Fibroblast of skin of right quadriceps (primary cell): ENCODE measurements around the gene AMFR.
"Not testable (repeated sequence)": the region's sequence is repeated elsewhere in the genome, so short reads cannot be mapped to it uniquely, and the experiment has no call there.

ENCODE experiments used
- DNase-seq: peaks from one replicate; pipeline ENCODE4 v3.0.0-alpha.2; 2013

The AMFR gene

DNA sequence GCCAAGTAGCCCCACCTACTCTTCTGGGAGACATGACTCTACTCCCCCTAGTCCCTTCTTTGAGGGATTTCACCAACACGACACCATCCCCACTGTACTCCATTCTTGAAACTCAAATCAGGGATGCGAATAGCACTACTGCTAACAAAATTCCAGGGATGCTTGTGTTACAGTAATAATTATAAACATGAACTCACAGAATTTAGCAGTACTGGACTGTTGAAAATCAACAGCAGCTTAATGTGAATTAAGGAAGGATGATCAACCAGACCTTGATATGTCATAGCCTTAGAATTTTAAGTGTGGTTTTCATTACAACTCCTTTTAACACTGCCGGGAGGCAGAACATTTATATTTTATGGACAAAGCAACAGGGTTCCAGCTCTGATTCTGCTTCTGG, 37.9 kb downstream of the AMFR start:
- peak; percentile 75 for DNase-seq

DNA sequence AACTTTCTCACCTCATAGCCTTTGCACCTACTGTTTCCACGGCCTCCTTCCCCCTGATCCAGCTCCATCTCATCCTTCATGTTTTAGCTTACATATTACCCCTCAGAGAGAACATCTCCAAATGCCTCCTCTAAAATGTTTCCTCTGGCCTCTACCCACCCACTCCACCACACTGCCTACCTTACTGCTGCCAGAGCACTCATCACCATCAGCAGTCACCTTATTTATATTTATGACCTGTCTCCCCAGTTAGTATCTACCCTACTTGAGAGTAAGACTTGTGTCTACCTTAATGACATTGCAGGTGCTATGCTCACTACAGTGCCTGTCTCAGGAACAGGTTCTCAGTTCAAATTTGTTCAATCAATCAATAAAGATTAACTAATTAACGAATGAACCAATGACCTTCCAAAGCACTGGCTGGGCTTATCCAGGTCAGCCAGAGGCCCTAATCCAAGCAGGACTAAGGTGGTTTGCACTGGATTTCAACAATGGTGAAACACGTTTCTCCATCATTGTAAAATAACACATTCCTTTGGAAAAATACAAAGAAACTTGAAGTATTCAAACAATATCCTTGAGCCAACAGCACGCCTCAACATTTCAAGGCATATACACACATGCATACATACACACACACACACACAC, 41.1 kb downstream of the AMFR start:
- no peak for DNase-seq

DNA sequence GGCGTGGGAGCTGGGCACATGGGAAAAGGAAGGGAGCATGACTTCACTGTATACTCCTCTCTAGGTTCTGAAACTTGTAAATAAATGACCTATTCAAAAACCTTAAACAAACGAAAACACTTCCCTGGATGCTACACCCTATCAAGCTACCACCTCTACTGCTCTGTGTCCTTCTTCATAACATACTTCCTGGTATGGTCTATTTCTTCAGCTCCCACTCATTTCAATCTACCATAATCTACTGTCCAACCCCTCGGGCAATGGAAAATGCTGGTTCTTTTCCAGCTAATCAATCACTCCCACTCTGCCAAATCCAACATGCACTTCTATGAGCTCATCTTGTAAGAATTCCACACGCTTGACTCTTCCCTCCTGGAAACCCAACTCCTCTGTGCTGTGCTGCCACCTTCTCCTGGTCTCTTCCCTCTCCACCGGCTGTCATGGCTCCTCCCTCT, 42.4 kb downstream of the AMFR start:
- peak; percentile 40 for DNase-seq

DNA sequence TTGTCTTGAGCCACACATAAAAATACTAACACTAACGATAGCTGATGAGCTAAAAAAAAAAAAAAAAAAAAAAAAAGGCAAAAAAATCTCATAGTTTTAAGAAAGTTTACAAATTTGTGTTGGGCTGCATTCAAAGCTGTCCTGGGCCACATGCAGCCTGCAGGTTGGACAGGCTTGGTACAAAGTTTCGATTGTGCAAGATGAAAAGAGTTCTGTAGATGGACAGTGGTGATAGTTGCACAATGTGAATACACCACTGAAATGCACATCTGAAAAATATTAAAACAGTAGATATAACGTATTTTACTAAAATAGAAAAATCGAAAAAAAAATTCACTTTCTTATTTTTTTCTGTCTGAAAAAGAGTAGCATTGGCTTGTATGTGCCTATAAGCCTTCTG, 42.9 kb downstream of the AMFR start:
- no peak for DNase-seq

DNA sequence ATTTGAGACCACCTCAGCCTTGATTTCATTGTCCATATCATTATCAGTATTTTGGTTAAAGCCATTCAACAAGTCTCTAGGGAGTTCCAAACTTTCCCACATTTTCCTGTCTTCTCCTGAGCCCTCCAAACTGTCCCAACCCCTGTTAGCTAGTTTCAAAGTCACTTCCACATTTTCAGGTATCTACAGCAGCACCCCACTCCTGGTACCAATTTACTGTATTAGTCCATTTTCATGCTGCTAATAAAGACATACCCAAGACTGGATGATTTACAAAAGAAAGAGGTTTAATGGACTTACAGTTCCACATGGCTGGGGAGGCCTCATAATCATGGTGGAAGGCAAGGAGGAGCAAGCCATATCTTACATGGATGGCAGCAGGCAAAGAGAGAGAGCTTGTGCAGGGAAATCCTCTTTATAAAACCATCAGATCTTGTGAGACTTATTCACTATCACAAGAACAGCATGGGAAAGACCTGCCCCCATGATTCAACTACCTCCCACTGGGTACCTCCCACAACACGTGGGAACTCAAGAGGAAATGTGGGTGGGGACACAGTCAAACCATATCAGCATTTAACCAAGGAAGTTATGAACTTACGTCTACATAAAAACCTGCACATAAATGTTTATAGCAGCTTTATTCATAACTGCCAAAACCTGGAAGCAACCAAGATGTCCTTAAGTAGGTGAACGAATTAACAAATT, 44.4 kb downstream of the AMFR start:
- DNase-seq: not testable (repeated sequence)

DNA sequence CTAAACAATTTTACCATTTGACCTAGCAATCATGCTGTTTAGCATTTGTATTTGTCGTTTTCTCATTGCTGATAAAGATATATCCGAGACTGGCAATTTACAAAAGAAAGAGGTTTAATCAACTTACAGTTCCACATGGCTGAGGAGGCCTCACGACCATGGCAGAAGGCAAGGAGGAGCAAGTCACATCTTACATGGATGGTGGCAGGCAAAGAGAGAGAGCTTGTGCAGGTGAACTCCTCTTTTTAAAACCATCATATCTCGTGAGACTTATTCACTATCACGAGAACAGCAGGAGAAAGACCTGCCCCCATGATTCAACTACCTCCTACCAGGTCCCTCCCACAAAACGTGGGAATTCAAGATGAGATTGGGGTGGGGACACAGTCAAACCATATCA, 46.3 kb downstream of the AMFR start:
- DNase-seq: not testable (repeated sequence)

DNA sequence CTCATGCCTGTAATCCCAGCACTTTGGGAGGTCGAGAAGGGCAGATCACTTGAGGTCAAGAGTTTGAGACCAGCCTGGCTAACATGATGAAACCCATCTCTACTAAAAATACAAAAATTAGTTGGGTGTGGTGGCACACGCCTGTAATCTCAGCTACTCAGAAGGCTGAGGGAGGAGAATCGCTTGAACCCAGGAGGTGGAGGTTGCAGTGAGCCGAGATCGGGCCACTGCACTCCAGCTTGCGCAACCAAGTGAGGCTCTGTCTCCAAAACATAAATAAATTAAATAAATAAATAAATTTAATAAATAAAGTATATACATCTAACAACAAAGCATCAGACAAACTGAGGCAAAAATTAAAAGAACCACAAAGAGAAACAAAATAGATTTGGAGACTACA, 49.6 kb downstream of the AMFR start:
- DNase-seq: not testable (repeated sequence)

DNA sequence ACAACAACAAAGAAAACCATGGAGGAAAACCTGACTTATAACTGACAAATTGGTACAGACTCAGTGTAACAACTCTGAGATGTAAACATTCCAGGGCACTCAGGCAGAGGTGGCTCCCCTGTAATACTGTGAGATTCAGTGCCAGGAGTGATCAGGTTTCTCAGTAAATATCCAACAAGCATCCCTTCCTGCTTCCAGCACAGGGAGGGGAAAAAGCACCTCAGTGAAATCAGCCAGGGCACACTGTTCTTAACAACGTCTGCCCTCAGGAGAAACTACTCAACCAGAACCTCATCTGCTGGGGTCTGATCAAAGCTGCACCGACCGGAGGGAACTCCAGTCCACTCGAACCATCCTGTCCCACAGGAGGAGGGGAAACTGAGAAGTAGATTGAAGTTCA, 52.3 kb downstream of the AMFR start:
- DNase-seq: no peak

DNA sequence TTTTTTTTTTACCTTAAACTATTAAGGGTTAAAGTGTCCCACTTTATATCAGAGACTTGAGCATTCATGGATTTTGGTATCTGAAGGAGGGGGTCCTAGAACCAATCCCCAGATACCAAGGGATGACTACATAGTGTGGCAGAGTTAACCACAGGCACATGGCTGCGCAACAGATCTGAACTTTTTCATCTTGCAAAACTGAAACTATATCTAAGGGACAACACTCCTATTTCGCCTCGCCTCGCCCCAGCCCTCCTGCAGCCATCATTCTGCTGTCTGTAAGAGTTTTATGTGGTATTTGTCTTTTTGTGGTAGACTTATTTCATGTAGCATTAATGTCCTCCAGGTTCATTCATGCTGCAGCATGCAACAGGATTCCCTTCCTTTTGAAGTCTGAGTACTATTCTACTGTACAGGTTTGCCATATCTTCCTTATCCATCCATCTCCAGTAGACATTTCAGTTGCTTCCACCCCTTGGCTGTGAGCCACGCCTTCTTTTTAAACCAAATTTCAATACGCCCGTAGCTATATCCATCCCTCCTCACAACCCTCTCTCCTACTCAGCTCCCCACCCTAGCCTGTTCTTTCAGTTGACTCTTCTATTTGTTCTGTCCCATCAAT, 53.2 kb downstream of the AMFR start:
- no peak for DNase-seq

DNA sequence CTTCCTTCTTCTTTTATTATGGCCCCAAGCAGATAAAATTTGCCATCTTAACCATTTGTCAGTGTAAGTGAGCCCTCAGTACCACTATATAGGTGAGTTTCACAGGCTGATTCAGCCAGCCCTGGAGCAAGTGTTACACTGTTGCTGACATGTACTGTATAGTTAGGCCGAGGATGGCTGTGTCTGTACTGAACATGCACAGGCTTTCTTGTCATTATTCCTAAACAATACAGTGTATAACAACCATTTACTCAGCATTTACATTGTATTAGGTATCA, 53.7 kb downstream of the AMFR start:
- no peak for DNase-seq

DNA sequence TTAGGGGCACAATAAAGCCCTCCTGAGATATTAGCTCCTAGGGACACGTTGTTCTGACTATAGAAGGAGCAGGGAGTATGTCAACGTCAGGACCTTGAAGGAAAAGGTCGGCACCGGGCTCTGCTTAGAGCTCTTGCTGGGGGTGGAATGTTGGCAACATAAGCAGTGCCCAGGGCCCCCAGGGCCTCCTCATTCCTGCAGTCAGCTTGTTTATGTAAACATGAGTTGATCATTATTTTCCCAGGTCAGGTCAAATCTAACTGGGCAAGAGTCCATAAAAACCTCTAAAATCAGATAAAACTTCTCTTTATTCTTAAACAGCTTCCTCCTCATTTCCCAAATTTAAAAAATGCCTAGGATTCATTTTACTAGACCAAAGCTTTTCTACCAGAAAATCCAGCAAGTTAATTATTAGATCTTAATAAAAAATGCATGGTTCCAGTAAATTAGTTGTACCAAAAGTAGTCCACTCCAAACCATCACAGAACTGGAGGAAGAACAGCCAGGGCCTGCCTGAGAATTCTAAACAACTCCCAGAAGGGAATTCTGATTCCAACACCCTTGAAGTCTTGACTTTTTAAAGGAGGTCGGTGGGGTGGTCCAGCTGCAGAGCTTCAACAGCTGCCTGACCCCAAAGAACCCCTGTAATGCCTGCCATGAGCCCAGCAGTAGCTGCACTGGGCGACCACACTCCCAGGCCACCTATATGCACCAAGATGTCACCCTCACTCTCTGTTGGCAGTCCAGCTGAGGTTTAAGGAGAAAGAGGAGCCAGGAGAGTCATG, 54.3 kb downstream of the AMFR start:
- DNase-seq: no peak

DNA sequence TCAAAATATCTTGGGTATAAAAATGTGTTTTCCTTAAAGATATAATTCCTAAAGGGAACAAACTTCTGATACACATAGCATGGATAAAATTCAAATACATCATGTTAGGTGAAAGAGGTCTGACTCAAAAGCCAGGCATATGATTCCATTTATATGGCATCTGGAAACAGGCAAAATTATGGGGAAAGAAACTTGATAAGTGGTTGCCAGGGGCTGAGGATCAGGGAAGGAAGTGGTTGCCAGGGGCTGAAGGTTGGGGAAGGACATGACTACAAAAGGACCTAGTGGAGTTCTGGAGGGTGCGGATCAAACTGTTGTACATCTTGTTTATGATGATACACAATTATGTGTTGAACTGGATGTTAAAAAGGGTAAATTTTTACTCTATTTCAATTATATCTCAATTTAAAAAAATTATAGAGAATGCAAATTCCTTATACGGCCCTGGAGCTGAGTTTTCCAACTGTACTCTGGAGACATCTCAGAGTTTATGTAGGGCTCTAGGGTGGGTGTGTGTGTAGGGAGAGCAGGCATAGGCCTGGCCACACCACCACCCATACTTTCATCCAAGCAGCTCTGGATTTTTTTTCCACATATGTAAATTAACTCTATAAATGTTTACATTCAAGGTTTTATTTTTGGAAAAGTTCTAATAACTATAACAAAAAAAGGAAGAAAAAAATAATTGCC, 55.0 kb downstream of the AMFR start:
- peak; percentile 37 for DNase-seq

DNA sequence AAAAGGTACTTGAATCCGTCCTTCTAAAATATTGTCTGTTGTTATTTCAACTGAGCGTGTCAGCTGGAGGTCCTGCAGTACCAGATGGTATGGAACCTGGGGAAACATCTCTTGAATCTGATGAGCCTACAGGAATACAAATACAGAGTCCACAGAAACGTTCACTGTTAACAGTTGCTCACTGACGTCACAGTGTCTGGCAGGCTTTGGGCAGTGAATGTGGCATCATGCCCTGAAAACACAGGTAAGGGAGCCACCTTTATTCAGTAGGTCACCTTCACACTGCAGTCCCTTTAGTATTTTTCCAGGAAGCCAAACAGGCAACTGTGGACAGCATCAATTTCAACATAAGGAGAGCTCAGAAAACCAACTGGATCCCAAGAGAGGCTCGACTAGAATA, 56.1 kb downstream of the AMFR start:
- DNase-seq: no peak

DNA sequence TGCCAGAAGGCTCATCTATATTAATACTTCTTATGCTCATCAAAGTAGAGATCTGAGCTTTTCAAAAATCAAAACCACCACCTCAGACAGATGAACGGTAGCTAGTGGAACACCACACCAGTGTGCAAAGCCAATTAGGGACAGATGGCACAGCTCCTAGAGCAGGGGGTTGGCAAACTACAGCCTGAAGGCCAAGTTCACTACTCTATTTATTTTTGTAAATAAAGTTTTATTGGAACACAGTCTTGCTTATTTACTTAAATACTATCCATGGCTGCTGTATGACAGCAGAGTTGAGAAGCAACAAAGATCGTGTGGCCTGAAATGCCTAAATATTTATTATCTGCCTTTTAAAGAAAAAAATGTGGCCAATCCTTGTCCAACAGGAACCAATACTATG, 56.8 kb downstream of the AMFR start:
- no peak for DNase-seq

DNA sequence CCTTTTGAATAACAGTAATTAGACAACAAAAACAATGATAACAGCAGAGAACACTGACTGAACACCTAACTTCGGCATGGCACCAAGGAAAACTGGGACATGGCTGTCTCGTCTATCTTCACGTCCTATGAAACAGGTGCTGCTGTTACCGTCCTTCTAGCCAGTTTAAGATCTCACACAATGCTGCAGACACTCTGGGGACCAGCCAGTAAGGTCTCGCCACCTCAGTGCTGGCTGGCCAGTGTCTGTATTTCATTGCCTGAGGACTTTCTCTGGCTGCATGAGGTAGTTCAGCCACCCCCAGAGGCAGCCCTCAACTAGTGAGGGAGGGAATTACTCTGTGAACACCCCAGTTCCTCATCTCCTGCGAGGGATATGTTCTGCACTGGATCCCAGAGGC, 57.6 kb downstream of the AMFR start:
- DNase-seq: no peak

DNA sequence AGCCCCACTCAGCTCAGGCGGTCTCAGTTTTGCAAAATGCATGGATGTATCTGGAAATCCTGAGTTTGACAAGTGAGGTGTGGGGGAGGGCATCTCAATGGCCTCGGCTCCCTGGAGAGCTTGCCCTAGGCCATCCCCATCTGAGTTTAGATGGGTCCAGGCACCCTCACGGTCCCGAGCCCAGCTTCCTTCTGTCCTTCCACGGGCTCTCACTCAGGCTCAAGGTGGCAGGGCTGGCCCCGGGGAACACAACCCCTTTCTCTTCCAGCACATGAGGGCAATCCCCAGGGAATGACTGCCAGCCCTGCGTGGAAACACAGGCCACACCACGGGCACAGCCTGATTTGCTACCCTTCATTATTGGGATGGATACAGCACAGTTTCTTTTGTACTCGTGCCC, 58.4 kb downstream of the AMFR start:
- no peak for DNase-seq

DNA sequence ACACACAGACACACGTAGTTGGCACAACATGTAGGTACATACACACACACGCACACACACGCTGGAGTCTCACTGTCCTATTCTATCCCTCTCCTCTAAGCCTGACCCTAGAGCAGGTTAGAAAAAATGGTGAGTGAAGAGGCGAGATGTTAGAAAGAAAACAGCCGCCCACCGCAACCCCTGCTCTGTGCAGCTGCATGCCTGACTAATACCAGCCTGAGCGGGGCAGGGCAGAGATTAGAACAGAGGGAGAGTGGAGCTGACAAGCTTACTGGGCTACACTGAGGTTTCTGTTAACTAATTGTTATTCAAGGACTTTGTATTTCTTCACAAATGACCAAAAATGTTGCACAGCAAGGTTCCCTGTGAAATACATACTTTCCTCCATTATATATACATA, 59.8 kb downstream of the AMFR start:
- DNase-seq: no peak

DNA sequence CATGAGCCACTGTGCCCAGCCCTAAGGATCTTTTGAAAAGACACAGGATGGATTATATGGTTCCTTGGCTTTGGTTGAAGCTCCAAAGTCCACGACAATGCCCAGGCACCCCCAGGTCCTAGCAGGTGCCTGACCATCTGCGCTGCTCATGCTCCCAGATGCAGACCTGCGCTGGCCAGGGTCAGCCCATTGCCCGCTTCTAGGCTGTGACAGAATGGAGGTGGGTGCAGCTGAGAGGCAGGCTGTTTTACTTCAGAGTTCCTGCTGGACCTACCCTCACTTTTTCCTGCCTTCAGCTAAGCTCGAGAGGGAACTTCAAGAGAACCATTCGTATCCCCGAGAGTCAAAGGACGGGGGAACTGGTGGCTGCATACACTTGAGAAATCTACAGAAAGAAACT, 60.5 kb downstream of the AMFR start:
- DNase-seq: no peak

DNA sequence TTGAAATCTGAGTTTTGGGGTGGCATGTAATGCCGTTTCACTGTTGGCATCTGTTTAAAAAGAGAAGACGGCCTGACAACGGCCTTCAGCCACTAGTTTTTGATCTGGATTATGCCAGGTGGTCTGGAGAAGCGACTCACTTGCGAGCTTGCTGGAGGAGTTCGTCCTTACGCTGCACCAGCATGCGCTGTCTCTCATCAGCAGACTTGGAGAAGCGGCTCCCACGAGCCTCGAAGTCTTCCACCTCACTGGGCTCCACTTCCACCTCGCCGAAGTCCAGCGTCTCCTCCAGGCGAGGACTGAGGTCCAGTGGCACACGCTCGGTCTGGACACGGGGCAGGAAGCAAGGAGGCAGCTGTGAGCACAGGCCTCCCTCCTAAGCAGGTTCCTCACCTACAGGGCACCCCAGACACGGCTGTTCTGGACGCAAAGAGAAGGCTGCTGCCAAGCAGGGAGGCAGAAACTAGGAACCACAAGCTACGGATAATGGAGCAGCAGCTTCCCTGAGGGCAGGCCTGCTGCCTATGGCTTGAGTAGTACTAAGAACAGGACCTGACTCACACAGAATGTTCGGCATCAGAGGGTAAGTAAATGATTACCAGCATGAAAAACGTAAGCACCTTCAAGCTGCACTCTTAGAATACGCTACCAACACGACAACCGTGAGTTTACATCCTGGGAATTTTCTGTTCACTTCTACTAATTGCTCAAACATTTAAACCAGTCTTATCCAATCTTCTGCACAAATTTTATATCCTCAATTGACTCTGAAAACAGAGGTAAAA, 61.4 kb downstream of the AMFR start:
- no peak for DNase-seq

DNA sequence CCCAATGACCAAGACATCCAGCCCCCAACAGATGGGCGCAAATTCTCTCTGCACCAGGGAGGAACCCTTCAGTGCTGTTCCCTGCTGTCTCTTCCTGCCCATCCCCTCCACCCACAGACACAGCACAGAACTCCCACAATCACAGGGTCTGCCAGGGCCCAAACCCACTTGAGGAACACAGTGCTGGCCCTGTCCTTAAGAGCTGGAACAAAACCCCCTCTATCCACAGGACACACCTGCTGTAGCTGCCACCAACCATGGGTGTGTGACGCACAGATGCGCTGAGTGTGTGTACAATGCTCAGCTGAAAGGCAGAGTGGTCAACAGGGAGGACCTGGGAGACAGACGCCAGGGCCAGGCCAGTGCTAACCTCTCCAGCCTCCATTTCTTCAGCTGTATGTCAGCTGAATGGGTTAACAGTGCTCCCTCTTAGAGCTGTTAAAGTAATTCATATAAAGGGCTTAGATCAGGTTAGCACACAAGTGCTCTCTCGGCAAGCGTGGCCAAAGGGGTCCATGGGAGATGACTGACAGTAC, 62.1 kb downstream of the AMFR start:
- DNase-seq: no peak

DNA sequence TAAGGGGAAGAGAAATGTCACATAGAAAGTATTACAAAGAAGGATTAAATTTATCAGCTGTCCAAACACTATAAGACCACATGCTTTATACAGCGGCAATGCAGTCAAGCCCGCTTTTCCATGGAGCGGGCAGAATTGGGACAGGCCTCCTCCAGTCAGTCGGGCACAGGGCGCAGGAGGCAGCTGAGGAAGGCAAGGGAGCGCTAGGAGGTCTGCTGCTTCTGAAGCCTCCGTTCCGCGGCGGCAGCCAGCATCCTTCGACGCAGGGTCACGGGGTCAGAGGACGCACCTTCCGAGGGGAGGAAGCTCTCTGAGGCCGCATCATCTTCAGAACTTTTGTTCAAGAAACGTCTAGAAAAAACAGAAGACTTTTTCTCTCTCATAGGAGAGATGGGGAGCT, 62.6 kb downstream of the AMFR start:
- no peak for DNase-seq

DNA sequence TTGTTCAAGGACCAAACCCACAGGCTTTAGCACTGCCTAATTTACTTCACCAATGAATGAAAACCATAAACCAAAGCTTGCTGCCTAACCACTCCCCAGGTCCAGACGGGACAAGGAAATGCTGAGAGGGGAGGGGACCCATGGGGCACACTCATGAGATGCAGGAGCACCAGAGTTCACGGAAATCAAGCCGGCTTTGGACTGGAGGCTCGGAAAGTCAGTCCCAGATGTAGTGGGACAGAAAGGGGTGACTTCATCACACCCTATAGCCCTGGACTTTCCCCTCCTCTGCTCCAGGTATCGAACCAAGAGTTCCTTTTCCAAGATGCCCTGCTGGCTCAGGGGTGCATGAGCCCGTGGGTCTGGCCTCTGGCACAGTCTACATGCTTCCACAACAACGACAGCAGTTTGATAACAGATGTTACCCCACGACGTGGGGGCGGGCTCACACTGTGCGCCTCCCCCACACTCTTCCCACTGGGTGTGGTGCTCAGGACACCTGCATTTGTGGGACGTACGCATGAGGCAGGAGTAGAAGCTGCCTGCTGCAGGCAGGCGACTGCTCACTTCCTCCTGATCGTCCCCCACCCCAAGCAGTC, 63.2 kb downstream of the AMFR start:
- DNase-seq: no peak
